RWPE2 (cell line): ENCODE results near the gene PACS1.

Experiments
- ATAC-seq: fragments of 200-7000 bp; cut with Tn5 transposase; 3 replicates; pipeline ENCODE4 v1.9.1; 2021; ENCODE audit warnings: low read depth
- DNase-seq: peaks from one replicate; pipeline ENCODE4 v3.0.0-alpha.2; 2020; ENCODE audit warnings: low spot score
- H3K27ac ChIP-seq: fragments of 450-650 bp; 2 replicates; pipeline ENCODE4 v1.5.1; 2017; ENCODE audit warnings: mild to moderate bottlenecking; ENCODE audit not compliant: poor library complexity, severe bottlenecking
- H3K27me3 ChIP-seq: fragments of 250-450 bp; sonication (Bioruptor Pico); 2 replicates; pipeline ENCODE4 v1.5.1; 2021; ENCODE audit warnings: mild to moderate bottlenecking, moderate library complexity; ENCODE audit not compliant: insufficient read depth, poor library complexity, severe bottlenecking
- H3K36me3 ChIP-seq: fragments of 250-450 bp; sonication (Bioruptor Pico); 2 replicates; pipeline ENCODE4 v1.5.1; 2020; ENCODE audit warnings: low read depth, mild to moderate bottlenecking, moderate library complexity
- H3K4me1 ChIP-seq: fragments of 250-450 bp; sonication (Bioruptor Pico); 2 replicates; pipeline ENCODE4 v1.5.1; 2021; ENCODE audit warnings: mild to moderate bottlenecking, moderate library complexity; ENCODE audit not compliant: insufficient read depth, poor library complexity, severe bottlenecking
- H3K4me3 ChIP-seq: fragments of 250-450 bp; sonication (Bioruptor Pico); 2 replicates; pipeline ENCODE4 v1.5.1; 2021; ENCODE audit warnings: mild to moderate bottlenecking, moderate library complexity; ENCODE audit not compliant: severe bottlenecking
- H3K9me3 ChIP-seq: fragments of 250-450 bp; sonication (Bioruptor Pico); 2 replicates; pipeline ENCODE4 v1.5.1; 2021; ENCODE audit warnings: mild to moderate bottlenecking, moderate library complexity; ENCODE audit not compliant: severe bottlenecking
- CTCF ChIP-seq: fragments of 450-650 bp; IDR thresholded peaks from one replicate; pipeline ENCODE4 v1.5.1; 2017; ENCODE audit warnings: mild to moderate bottlenecking, moderate library complexity; ENCODE audit not compliant: poor library complexity, severe bottlenecking

Gene PACS1

GRCh38 chr11:66158156-66158555 lies 88.1 kb downstream of the PACS1 start:
- Histone ChIP-seq H3K4me3 (no peak overlapping the region), H3K4me1 (no peaks in the 10 kb centered on the region), H3K36me3 (no peaks in the 10 kb centered on the region), H3K27me3 (no peaks in the 10 kb centered on the region), H3K27ac (no peak overlapping the region), H3K9me3 (no peaks in the 10 kb centered on the region)
- ATAC-seq (no peak), DNase-seq (no peak)
- TF ChIP-seq CTCF: no peak

- no peak for TF ChIP-seq CTCF
- ATAC-seq (no peak), DNase-seq (no peak)
- no peaks in the 10 kb centered on the region for H3K27me3 ChIP-seq
- H3K4me3 ChIP-seq: no peak overlapping the region
- no peaks in the 10 kb centered on the region for H3K9me3 ChIP-seq
- no peak overlapping the region for H3K27ac ChIP-seq
- no peaks in the 10 kb centered on the region for H3K36me3 ChIP-seq
- H3K4me1 ChIP-seq: no peaks in the 10 kb centered on the region
Observed at GRCh38 chr11:66159324-66159984, 89.4 kb downstream of the PACS1 start.

GRCh38 chr11:66160709-66161108 lies 90.6 kb downstream of the PACS1 start:
- Histone ChIP-seq H3K4me1 (no peaks in the 10 kb centered on the region), H3K27ac (no peak overlapping the region), H3K9me3 (no peaks in the 10 kb centered on the region), H3K27me3 (no peaks in the 10 kb centered on the region), H3K36me3 (no peaks in the 10 kb centered on the region), H3K4me3 (no peak overlapping the region)
- TF ChIP-seq CTCF: no peak
- ATAC-seq: no peak
- no peak for DNase-seq

- no peak for DNase-seq
Observed at GRCh38 chr11:66168289-66168688, 98.2 kb downstream of the PACS1 start.

More at GRCh38 chr11:66168289-66168688, 98.2 kb downstream of the PACS1 start:
- H3K27me3 ChIP-seq: no peaks in the 10 kb centered on the region
- H3K9me3 ChIP-seq: no peaks in the 10 kb centered on the region
- peaks cover 6% of the 10 kb centered on the region for H3K4me1 ChIP-seq
- H3K27ac ChIP-seq: no peak overlapping the region
- H3K4me3 ChIP-seq: no peak overlapping the region
- no peak for TF ChIP-seq CTCF
- no peak for ATAC-seq
- H3K36me3 ChIP-seq: no peaks in the 10 kb centered on the region
